DMS 273 (cell line): ENCODE measurements around the gene RC3H2.
"Not testable (repeated sequence)": the region's sequence is repeated elsewhere in the genome, so short reads cannot be mapped to it uniquely, and the experiment has no call there.

ENCODE experiments used
- DNase-seq: peaks from one replicate; lab custom pipeline; 2025; ENCODE audit not compliant: unreplicated experiment; lab: John Stamatoyannopoulos, UW

Gene RC3H2

DNA sequence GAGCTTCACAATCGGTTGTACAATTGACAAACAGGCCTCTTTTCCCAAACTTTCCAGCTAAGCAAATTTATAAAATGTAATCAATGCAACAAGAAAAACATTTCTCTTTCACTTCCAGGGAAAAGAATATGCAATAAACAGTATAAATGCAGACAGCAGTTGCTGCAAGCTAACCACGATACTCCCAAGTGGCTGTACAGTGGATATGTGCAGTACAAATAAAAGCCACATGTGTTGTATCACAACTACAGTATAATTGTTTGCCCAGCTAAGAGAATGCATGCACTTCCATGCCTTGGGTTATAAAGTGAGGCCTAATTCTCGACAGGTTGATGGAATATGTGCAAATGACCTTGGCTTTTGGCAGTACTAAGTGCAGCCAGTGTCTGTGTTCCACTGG is 60.0 kb downstream of the RC3H2 start:
- DNase-seq = no peak

DNA sequence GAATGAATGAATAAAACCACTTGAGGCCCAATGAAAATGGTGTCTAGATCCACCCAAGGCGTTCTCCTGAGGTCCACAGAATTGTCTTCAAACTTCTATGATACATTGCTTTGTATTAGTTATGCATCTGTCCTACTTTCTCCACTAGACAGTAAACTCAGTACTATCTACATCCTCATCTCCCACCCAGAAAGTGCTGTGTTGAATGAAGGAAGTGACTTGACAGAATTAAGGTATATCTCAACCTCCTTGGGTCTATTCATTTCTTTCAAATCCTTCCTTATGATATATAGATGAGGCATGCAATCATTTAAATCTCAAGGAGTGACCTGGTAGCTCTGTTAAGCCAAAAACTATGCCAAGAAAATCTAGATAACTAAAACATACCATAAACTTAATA is 61.0 kb downstream of the RC3H2 start:
- DNase-seq = no peak

DNA sequence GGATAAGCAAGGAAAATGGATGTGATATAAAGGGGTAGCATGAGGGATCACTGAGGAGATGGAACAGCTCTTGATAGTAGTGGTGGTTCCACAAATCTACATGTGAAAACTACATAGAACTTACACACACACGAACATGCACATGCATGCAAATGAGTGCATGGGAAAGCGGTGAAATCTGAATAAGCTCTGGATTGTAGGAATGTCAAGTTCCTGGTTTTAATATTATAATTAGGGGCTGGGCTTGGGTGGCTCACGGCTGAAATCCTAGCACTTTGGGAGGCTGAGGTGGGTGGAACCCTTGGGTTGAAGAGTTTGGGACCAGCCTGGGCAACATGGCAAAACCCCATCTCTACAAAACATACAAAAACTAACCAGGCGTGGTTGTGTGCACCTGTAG is 63.7 kb downstream of the RC3H2 start:
- DNase-seq = no peak

DNA sequence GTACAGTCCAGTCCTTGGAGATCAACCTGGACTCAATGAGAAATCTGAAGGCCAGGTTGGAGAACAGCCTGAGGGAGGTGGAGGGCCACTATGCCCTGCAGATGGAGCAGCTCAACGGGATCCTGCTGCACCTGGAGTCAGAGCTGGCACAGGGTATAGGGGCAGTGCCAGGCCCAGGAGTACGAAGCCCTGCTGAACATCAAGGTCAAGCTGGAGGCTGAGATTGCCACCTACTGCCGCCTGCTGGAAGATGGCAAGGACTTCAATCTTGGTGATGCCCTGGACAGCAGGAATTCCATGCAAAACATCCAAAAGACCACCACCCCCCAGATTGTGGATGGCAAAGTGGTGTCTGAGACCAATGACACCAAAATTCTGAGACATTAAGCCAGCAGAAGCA is 66.7 kb downstream of the RC3H2 start:
- not testable (repeated sequence) for DNase-seq

DNA sequence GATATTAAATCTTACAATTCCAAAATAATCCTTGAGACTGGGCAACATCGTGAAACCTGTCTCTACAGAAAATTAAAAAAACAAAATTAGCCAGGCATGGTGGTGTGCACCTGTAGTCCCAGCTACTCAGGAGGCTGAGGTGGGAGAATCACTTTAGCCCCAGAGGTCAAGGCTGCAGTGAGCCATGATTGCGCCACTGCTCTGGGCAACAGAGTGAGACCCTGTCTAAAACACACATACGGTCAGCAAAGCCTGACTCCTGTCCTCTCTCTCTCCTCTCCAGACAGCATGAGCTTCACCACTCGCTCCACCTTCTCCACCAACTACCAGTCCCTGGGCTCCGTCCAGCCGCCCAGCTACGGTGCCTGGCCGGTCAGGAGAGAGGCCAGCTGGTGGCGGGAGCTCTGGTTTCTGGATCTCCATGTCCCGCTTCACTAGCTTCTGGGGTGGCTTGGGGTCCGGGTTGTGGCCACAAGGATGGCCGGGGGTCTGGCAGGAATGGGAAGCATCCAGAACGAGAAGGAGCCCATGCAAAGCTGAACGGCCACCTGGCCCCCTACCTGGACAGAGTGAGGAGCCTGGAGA is 67.8 kb downstream of the RC3H2 start:
- no peak for DNase-seq

DNA sequence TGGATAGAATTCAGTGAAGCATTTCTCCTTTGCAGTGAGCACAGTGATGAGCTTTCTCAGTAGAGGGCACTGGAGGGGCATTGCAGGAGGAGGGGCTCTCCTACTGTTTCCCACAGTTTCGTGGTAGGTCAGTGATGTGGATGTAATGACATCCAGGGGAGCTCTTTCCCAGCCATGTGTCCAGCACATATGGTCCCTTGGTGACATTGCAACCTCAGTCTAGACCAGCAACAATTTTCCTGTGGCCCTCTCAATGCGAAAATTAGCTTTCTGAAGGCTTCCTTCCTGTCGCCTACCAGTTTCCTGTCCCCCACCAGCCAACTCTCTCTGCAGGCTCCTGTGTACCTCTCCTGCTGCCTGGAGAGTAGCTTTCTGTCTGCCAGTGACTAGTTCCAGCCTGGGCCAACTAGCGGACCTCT is 69.8 kb downstream of the RC3H2 start:
- DNase-seq = peak; percentile 57

DNA sequence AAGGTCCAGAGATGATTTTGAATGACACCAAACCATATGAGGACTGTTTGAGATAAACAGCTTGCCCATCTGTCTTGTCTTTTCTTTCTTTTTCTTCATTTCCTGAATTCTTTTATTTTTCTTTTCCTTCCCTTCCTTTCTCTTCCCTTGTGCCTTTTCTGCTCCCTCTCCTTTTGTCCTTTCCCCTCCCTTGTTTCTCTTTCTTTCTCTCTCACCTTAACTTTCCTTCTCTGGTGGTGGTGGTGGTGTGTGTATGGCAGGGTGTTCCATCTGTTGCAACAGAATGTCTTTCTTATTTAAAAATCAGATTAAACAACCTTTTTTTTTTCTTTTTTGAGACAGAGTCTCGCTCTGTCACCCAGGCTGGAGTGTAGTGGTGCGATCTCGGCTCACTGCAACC is 73.0 kb downstream of the RC3H2 start:
- DNase-seq = no peak

DNA sequence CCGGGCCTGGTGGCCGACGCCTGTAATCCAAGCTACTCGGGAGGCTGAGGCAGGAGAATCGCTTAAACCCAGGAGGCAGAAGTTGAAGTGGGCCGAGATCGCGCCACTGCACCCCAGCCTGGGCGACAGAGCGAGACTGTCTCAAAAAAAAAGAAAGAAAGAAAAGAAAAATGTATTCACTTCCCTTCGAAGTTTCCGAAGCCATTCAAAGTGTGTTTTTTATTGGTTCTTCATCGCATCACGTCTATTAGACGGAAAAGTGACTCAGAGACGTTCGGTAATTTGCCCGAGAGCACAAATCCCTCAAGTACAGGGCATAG is 76.2 kb downstream of the RC3H2 start:
- DNase-seq = not testable (repeated sequence)

DNA sequence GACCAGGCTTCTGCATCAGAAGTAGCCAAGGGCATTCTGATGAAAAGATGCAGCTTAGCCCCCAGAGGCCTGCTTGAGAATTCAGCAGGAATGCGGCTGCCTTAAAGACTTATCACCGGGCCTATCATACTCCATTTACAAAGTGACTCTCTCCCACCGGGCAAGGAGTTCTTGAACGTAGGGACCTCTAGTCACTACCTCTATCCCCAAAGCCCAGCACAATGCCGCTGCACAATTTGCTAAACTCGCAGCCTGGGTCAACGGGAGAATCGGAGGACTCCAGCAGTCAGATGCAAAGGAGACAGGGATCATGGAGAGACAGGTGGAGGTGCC is 77.4 kb downstream of the RC3H2 start:
- DNase-seq = peak; percentile 42

DNA sequence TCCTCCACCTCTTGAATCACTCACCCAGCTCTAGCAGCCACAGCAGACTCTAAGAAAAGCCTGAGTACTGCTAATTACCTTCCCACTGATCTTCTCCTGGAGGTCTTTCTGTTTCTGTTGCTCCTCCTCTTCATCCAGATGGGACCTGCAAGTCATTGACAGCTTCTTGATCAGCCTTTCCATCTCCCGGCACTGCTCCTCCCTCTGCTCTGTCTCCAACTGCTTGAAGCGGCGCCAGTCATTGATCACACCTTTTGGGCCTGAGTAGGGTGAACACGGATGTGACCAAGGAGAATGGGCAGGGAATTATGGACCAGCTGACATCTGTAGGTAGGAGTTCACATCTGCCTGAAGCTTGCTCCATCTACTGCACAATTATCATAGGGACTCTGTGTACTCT is 82.2 kb downstream of the RC3H2 start:
- no peak for DNase-seq

DNA sequence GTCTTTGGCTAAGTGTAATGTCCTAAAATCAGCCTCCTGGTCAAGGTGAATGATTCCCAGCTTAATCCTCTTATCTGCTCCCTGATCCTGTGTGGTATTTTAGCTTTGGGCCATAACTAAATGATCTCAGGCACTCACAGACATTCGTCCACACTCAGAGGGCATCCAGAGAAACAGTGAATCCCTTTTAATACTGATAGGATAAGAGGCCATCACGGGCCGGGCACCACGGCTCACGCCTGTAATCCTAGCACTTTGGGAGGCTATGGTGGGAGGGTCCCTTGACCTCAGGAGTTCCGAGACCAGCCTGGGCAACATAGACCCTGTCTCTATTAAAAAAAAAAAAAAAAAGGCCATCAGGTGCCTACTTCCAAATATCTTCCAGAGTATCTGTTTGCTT is 83.1 kb downstream of the RC3H2 start:
- no peak for DNase-seq

DNA sequence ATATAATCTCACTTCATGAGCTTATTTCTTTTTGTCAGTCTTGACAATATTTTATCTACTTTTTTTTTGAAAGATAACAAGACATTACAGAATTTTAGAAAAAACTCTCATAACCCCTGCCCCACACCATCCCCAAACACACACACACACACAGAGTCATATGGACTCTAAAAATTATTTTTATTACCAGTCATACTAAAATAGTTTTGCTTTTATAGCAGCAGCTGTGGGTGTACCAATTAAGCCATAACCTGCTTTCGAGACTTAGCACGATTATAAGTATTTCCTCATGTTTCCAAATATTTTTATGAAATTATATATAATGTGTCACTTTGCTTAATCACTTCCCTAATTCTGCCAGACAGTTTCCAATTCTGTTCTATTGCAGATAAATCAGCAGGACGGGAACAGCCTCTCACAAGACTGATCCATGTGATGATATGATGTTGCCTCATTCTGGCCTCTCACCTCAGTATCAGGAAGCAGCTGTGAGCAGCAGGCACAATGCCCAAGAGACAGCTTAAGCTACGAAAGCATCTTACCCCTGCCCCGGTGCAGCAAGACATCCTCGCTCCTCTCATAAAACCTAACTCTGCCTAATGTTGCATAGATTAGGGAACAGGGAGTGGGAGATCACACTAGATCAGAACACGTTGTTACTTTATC is 83.7 kb downstream of the RC3H2 start:
- DNase-seq = peak; percentile 31

DNA sequence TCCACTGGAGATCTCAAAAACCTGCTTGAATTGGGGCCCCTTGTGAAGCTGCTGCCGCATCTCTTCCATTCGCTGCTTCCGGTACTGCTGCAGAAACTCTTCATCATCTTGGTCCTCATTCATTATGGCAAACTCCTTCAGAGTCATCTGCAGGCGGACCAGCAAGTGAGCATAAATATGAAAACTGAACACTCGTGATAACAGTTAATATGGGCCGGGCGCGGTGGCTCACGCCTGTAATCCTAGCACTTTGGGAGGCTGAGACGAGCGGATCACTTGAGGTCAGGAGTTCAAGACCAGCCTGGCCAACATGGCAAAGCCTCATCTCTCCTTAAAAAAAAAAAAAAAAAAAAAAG is 84.7 kb downstream of the RC3H2 start:
- DNase-seq = no peak

DNA sequence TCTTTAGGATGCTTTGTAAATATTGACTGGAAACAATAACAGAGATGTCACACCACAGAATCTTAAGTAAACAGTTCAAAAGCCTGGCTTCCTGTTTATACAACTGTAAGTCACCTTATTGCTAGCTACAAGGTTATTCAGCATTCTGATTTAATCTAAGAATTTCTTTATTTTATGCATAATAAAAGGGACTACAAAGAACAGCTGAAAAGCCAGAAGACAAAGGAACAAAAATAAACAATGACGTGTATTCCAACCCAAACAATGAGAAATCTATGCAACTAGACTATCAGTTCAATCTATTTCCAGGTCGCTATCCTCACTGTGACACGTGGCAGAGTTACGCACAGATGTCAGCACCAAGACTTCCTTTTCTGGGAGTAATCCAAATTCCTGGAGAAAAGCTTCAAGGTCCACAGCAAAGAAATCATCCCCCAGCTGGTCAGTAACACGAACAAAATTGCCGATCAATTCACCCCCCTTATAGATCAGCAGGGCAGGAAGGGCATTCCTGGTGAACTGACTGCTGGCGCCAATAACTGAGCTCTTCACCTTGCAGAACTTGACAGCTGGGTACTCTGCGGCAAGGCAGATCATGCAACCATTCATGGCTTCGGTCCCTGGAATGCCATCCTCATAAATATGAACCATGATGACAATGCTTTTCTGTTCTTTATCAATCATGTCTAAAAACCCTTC is 85.2 kb downstream of the RC3H2 start:
- no peak for DNase-seq

DNA sequence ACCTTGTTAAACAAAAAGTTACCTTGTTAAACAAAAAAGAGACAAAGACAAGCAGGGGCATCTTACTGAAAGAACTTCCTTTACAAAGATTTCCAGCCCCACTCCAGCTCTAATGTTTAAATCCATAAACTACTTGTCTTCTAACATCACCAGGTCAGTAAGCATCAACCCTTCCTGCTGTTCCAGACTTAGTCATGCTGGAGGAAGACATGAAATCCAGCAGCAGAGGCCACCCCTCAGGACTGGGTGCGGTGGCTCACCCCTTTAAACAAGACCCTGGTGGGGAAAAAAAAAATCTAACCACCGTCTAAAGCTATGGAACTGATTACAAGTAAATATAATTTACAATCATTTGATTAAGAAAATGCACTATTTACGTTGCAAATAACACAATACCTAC is 85.8 kb downstream of the RC3H2 start:
- no peak for DNase-seq

DNA sequence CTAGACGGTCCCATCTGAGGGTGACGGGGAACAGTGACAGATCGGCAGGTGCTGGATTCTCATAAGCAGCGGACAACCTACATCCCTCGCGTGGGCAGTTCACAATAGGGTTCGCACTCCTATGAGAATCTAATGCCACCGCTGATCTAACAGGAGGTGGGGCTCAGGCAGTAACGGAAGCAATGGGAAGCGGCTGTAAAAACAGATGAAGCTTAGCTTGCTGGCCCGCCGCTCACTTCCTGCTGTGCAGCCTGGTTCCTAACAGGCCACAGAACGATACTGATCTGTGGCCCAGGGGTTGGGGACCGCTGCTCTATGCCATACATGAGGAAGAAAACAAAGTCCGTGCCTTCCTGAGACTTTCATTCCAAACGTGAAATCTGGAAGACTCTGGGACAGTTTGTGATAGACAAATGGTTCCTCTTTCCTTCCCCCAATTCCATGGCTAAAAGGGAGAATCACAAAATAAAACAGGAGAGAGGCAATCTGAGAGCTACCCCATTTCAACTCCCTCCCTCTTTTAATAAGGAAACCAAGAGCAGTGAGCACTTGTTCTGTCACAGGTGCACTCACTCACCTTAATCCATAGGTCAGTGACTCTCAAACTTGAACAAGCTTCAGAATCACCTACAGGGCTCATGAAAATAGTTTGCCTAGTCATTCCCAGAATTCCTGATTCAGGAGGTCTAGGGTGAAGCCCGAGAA is 88.8 kb downstream of the RC3H2 start:
- DNase-seq = no peak

DNA sequence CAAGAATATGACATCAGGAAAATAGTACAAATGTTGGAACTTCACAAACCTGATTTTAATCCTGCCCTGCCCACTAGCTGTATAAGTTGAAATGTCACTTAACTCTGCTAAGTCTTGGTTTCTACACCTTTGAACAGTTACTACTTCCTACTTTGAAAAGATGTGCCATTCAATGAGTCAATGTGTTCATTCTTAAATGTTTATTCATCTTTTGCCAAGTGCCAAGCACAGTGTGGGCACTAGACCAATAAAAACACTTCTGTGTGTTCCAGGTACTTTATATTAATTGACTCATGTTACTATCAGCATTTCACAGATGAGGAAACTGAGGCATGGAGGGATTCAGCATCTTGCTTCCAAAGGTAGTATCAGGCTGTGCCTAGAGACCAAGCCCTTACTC is 89.6 kb downstream of the RC3H2 start:
- DNase-seq = no peak

DNA sequence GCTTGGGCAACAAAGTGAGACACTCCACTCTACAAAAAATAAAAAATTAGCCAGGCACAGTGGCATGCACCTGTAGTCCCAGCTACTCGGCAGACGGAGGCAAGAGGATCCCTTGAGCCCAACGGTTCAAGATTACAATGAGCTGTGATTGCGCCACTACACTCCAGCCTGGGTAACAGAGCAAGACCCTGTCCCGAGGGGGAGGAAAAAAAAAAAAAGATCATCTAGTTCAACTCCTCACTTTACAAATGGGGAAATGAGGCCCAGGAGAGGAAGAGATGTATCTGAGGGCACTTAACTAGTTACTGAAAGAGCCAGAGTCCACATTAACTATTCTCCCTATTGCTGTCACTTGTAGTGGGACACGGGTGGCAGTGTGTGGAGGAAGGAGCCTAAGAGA is 90.6 kb downstream of the RC3H2 start:
- no peak for DNase-seq

DNA sequence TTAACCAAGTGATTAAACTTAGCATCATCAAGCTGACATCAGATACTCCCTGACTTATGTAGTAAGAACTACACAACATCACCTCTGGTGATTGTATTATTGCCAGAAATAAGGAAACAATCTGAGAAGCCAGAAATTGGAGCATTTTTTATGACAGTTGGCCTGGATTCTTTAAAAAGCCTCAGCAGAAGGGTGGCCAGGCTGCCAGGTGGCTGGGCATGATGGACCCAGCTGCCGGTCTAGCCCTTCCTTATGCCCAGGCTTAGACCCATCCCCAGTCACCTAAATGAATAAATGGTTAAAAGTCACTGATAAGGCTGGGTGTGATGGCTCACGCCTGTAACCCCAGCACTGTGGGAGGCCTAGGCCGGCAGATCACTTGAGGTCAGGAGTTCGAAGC is 92.4 kb downstream of the RC3H2 start:
- peak; percentile 51 for DNase-seq

DNA sequence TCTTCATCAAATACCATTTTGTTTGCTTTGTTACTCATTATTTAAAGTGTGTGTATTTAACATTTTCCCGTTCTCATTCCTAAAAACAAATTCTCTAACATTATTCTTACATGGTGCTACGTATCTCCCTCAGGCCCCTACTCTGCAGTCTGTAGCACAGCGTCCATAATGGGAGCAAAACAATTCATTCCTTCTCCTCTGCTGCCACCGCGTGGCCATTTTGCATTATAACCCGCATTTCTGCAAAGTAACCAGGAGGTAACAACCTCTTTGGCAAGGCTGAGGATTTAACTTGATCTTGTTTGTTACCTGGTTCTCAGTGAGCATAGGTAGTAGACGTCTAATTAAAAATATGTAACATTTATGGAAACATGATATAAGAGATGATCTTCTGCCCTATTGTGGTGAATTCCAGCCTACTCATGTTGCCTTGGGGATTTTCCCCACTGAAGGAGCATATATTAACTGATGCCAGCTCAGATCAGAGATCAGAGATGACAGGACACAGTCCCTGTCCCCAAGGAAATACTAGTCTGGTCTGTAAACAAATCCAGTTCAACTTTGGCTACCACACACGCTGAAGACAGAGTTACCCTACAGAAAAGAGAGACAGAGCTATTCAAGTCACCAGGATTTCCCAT is 94.7 kb downstream of the RC3H2 start:
- peak; percentile 88 for DNase-seq

DNA sequence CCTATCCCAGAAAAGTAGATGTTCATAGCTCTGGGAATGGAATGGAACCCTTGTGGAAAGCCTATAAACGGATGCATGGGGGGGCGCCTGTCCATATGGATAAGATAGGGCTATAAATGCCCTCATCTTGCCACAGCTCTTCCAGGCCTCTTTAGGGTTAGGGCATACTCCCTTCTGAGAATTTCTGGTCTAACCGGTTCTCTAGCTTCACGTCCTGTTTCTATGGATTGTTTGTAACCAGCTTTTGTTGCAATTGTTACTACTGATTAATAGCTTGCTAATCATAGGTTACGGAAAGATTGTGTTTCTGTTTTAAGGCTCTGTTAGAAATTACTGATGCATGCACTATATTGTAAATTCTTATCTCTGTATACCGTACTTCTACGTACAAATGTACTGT is 95.9 kb downstream of the RC3H2 start:
- not testable (repeated sequence) for DNase-seq

DNA sequence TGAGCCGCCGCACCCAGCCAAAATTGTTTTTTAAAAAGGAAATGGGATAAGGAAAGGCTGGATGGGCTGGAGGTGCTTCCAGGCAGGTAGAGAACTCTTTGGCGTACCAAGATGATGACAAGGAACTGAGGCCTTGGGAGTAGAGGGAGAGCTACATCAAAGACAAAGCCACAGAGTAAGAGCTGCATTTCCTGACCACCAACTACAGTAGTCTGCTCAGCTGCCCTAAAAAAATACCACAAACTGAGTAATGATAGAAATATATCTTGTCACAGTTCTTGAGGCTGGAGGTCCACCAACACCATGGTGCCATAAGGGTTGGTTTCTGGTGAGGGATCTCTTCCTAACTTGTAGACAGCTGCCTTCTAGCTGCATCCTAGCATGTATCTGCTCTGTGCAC is 97.0 kb downstream of the RC3H2 start:
- no peak for DNase-seq
